HG03354 (cell line): ENCODE results near the gene PEAK1.

Experiments
- ATAC-seq: cut with Tn5 transposase; IDR thresholded peaks from one replicate; pipeline ENCODE4 v1.9.1; 2021; ENCODE audit warnings: mild to moderate bottlenecking; ENCODE audit not compliant: unreplicated experiment, poor library complexity, severe bottlenecking

The PEAK1 gene

DNA sequence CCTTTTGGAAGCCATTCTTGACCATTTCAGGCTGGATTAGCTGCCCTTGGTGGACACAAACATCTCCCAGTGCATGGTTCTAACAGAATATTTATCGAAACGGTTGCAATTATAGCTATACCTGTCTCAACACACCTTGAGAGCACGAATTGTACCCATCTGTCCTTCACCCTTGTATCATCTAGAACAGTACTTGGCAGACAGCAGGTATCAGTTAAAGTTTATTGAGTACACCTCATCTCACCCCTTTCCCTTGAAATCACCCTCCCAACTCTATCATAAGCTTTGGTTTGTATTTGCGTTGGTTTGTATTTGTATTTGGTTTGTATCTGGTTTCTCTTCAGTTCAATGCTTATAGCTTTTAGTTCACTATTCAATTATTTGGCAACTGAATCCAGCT lies 361.4 kb downstream of the PEAK1 start:
- no peak for ATAC-seq

DNA sequence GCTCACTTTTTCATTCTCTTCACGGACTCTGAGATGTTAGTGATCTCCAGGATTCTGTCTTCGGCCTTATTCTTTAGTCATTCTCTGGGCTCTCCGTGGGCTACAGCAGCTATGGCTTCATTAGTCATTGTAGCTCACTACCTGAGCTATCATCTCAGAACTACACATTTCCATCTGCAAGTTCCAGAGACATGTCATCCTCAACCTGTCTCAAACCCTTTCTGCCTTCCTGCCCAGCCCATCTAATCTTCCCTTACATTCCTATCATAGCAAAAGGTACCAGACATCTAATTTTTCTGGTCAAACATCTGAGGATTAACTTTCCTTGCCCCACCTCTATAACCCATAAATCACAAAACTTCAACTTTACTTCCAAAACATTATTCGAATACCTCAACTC lies 362.2 kb downstream of the PEAK1 start:
- ATAC-seq, result no peak

GRCh38 chr15:77057072-77057471 lies 362.8 kb downstream of the PEAK1 start:
- ATAC-seq, result no peak

DNA sequence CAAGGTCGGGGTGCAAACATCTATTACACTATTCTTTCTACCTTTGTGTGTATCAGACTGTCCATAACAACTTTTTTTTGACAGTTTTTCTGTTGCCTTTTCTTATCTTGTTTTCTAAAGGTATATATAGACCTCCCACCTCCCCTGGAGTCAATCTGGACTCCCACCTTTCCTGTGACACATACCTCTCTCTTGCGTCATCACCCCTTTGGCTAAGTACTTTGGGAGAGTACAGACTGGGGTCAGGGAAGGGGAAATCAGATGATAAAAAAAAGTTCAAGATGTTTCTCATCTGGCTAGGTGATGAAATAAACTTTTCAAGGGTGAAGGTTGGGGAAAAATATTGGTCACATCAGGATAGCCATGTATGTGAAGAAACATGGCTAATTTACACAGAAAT lies 366.2 kb downstream of the PEAK1 start:
- no peak for ATAC-seq

GRCh38 chr15:77052556-77052955 lies 367.3 kb downstream of the PEAK1 start:
- ATAC-seq, result no peak
